LNCaP clone FGC (cell line): Measurements from ENCODE around the gene TBC1D23.

ENCODE experiments used
- DNase-seq: peaks from one replicate; pipeline ENCODE4 v3.0.0-alpha.2; 2011; ENCODE audit warnings: low read depth
- H3K4me3 ChIP-seq: 2 replicates; pipeline ENCODE4 v1.5.1; 2011; ENCODE audit warnings: mild to moderate bottlenecking, low read depth, low read length, control low read depth
- TF ChIP-seq, protein P1 (sequence below): IDR thresholded peaks from 2 replicates; pipeline ENCODE4 v1.5.1; 2012; ENCODE audit warnings: mild to moderate bottlenecking; ENCODE audit not compliant: control insufficient read depth, insufficient read depth; ENCODE audit errors: extremely low read depth

The TBC1D23 gene

DNA sequence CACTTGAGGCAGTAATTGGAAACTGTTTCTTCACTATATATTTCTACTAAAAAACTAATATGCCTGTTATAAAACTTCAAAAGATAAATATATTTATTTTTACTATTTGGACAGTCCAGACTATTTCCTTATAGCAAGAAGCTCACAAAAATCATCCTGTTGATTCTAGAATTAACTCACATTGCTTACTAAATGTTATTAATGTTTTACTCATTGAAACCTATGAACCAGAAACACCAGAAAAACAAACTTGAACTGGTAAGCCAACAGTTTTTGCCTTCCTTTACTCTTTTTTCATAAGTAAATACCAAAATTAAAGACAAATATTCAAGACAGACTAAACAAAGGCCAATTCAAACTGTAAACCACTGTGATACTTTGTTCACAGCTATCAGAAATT is 113.7 kb downstream of the TBC1D23 start:
- no peak overlapping the region for H3K4me3 ChIP-seq
- TF ChIP-seq, protein P1, sequence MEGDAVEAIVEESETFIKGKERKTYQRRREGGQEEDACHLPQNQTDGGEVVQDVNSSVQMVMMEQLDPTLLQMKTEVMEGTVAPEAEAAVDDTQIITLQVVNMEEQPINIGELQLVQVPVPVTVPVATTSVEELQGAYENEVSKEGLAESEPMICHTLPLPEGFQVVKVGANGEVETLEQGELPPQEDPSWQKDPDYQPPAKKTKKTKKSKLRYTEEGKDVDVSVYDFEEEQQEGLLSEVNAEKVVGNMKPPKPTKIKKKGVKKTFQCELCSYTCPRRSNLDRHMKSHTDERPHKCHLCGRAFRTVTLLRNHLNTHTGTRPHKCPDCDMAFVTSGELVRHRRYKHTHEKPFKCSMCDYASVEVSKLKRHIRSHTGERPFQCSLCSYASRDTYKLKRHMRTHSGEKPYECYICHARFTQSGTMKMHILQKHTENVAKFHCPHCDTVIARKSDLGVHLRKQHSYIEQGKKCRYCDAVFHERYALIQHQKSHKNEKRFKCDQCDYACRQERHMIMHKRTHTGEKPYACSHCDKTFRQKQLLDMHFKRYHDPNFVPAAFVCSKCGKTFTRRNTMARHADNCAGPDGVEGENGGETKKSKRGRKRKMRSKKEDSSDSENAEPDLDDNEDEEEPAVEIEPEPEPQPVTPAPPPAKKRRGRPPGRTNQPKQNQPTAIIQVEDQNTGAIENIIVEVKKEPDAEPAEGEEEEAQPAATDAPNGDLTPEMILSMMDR = no peak
- no peak for DNase-seq
